IMR-90 (cell line): ENCODE measurements around the gene ILK. TPM values are rescaled to one million over a fixed set of nuclear protein-coding genes. Genes with fewer than 3 reads are reported as not detected.

ENCODE experiments used
- ATAC-seq: fragments of 200-7000 bp; cut with Tn5 transposase; 2 replicates; pipeline ENCODE4 v1.9.1; 2020; ENCODE audit warnings: low read depth, mild to moderate bottlenecking, moderate library complexity
- BruUV-seq: library from RNA; stranded (reverse); fragments of 400-500 nt; replicated peaks from 2 replicates; lab custom pipeline; 2021; lab: Mats Ljungman, UMichigan
- CTCF ChIA-PET: fragments of 300-600 bp; formaldehyde crosslinking; extraction: SDS; loops from one replicate; lab custom pipeline; 2021; ENCODE audit warnings: antibody characterized with exemption; lab: Yijun Ruan, JAX
- POLR2A ChIA-PET: fragments of 300-600 bp; sonication (Branson Sonifier 250); formaldehyde crosslinking; loops from one replicate; lab custom pipeline; 2022; ENCODE audit warnings: antibody characterized with exemption; ENCODE audit not compliant: unreplicated experiment; lab: Charles Lee
- DNase-seq: peaks from one replicate; pipeline ENCODE4 v3.0.0; 2013
- H2AFZ ChIP-seq: replicated peaks from 2 replicates; pipeline ENCODE3; 2013; ENCODE audit warnings: low read length, mild to moderate bottlenecking; ENCODE audit not compliant: poor library complexity
- H2AK5ac ChIP-seq: 2 replicates; pipeline ENCODE4 v1.6.1; 2013; ENCODE audit warnings: low read depth, low read length, inconsistent platforms
- H2AK9ac ChIP-seq: replicated peaks from 2 replicates; pipeline ENCODE3; 2013; ENCODE audit warnings: mild to moderate bottlenecking, low read depth, low read length, moderate library complexity; ENCODE audit not compliant: poor library complexity
- H2BK120ac ChIP-seq: 2 replicates; pipeline ENCODE4 v1.6.1; 2013; ENCODE audit warnings: low read depth, low read length, inconsistent platforms
- H2BK15ac ChIP-seq: 3 replicates; pipeline ENCODE4 v1.6.1; 2013; ENCODE audit warnings: low read depth, low read length, inconsistent platforms
- H2BK20ac ChIP-seq: 2 replicates; pipeline ENCODE4 v1.6.1; 2013; ENCODE audit warnings: low read depth, mild to moderate bottlenecking, inconsistent platforms, low read length, moderate library complexity
- H2BK5ac ChIP-seq: 2 replicates; pipeline ENCODE4 v1.6.1; 2013; ENCODE audit warnings: mild to moderate bottlenecking, low read depth, low read length, inconsistent platforms; ENCODE audit not compliant: poor library complexity, severe bottlenecking
- H3K14ac ChIP-seq: replicated peaks from 2 replicates; pipeline ENCODE4 v1.6.1; 2013; ENCODE audit warnings: low read depth, low read length, inconsistent platforms
- H3K18ac ChIP-seq: 2 replicates; pipeline ENCODE4 v1.6.1; 2013; ENCODE audit warnings: low read depth, low read length, control low read depth
- H3K23ac ChIP-seq: 2 replicates; pipeline ENCODE4 v1.6.1; 2013; ENCODE audit warnings: low read depth, low read length, inconsistent platforms
- H3K27ac ChIP-seq: 2 replicates; pipeline ENCODE4 v1.5.1; 2013; ENCODE audit warnings: mild to moderate bottlenecking, control low read depth, low read length; ENCODE audit not compliant: insufficient read depth
- H3K27me3 ChIP-seq: 2 replicates; pipeline ENCODE4 v1.6.1; 2013; ENCODE audit warnings: low read length; ENCODE audit not compliant: control insufficient read depth, insufficient read depth
- H3K36me3 ChIP-seq: 2 replicates; pipeline ENCODE4 v1.6.1; 2013; ENCODE audit warnings: low read length, mixed read lengths; ENCODE audit not compliant: control insufficient read depth, insufficient read depth
- H3K4ac ChIP-seq: 2 replicates; pipeline ENCODE4 v1.6.1; 2013; ENCODE audit warnings: low read depth, low read length, inconsistent platforms
- H3K4me1 ChIP-seq: 2 replicates; pipeline ENCODE4 v1.6.1; 2013; ENCODE audit warnings: low read length, mixed read lengths; ENCODE audit not compliant: control insufficient read depth, insufficient read depth
- H3K4me2 ChIP-seq: 2 replicates; pipeline ENCODE4 v1.6.1; 2013; ENCODE audit warnings: low read depth, mild to moderate bottlenecking, control low read depth, low read length, moderate library complexity
- H3K4me3 ChIP-seq: 2 replicates; pipeline ENCODE4 v1.5.1; 2013; ENCODE audit warnings: low read depth, mild to moderate bottlenecking, control low read depth, low read length, moderate library complexity; ENCODE audit not compliant: insufficient read depth
- H3K56ac ChIP-seq: 2 replicates; pipeline ENCODE4 v1.6.1; 2013; ENCODE audit warnings: low read length, inconsistent platforms; ENCODE audit not compliant: insufficient read depth; ENCODE audit errors: extremely low read depth
- H3K79me1 ChIP-seq, 2 experiments: 2 replicates each; pipeline ENCODE4 v1.6.1; 2013; ENCODE audit warnings: low read length in 2 of 2, inconsistent platforms in 1 of 2, low read depth in 1 of 2
- H3K9ac ChIP-seq: 2 replicates; pipeline ENCODE4 v1.6.1; 2013; ENCODE audit warnings: low read depth, low read length, control low read depth
- H3K9me1 ChIP-seq: 2 replicates; pipeline ENCODE4 v1.6.1; 2013; ENCODE audit warnings: low read length, inconsistent platforms; ENCODE audit not compliant: insufficient read depth
- H3K9me3 ChIP-seq: 2 replicates; pipeline ENCODE4 v1.6.1; 2013; ENCODE audit warnings: low read length; ENCODE audit not compliant: control insufficient read depth, insufficient read depth
- H4K20me1 ChIP-seq: 2 replicates; pipeline ENCODE4 v1.6.1; 2013; ENCODE audit warnings: low read length, inconsistent platforms; ENCODE audit not compliant: insufficient read depth
- H4K5ac ChIP-seq: 2 replicates; pipeline ENCODE4 v1.6.1; 2013; ENCODE audit warnings: mild to moderate bottlenecking, low read depth, low read length, control low read depth
- H4K8ac ChIP-seq, 2 experiments: 2 replicates each; pipeline ENCODE4 v1.6.1; 2013; ENCODE audit warnings: low read depth in 2 of 2, low read length in 2 of 2, control low read depth in 1 of 2, inconsistent platforms in 1 of 2
- H4K91ac ChIP-seq: 2 replicates; pipeline ENCODE4 v1.6.1; 2013; ENCODE audit warnings: low read depth, low read length, inconsistent platforms; ENCODE audit not compliant: insufficient read depth
- CEBPB ChIP-seq: IDR thresholded peaks from 2 replicates; pipeline ENCODE4 v1.6.1; 2012; ENCODE audit warnings: low read depth, low read length, improper control_type of control experiment
- CHD1 ChIP-seq: IDR thresholded peaks from 2 replicates; pipeline ENCODE4 v1.6.1; 2012; ENCODE audit warnings: low read depth, low read length, improper control_type of control experiment
- CTCF ChIP-seq: conservative IDR thresholded peaks from 2 replicates; pipeline ENCODE4 v1.5.1; 2012; ENCODE audit warnings: mild to moderate bottlenecking, low read depth, low read length, improper control_type of control experiment
- ELK1 ChIP-seq: fragments of 150-350 bp; IDR thresholded peaks from 2 replicates; pipeline ENCODE4 v1.6.1; 2016; ENCODE audit warnings: low read depth, mild to moderate bottlenecking, low read length, moderate library complexity, borderline replicate concordance
- FOS ChIP-seq: fragments of 150-350 bp; IDR thresholded peaks from 2 replicates; pipeline ENCODE4 v1.6.1; 2016; ENCODE audit warnings: low read depth, low read length
- MAZ ChIP-seq: IDR thresholded peaks from 2 replicates; pipeline ENCODE4 v1.6.1; 2012; ENCODE audit warnings: low read depth, mild to moderate bottlenecking, low read length, improper control_type of control experiment, moderate library complexity, borderline replicate concordance
- MXI1 ChIP-seq: IDR thresholded peaks from 2 replicates; pipeline ENCODE4 v1.6.1; 2012; ENCODE audit warnings: low read depth, mild to moderate bottlenecking, low read length, moderate library complexity, borderline replicate concordance
- NFE2L2 ChIP-seq: fragments of 150-350 bp; IDR thresholded peaks from 2 replicates; pipeline ENCODE4 v1.6.1; 2016; ENCODE audit warnings: low read depth, mild to moderate bottlenecking, low read length
- POLR2A ChIP-seq: IDR thresholded peaks from 2 replicates; pipeline ENCODE4 v1.6.1; 2012; ENCODE audit warnings: mild to moderate bottlenecking, low read depth, low read length
- RAD21 ChIP-seq: IDR thresholded peaks from 2 replicates; pipeline ENCODE4 v1.6.1; 2012; ENCODE audit warnings: low read length, improper control_type of control experiment
- RFX5 ChIP-seq: IDR thresholded peaks from 2 replicates; pipeline ENCODE4 v1.8.0; 2012; ENCODE audit warnings: low read depth, mild to moderate bottlenecking, low read length, moderate library complexity
- SMC3 ChIP-seq: fragments of 150-350 bp; IDR thresholded peaks from 2 replicates; pipeline ENCODE4 v1.6.1; 2016; ENCODE audit warnings: low read depth, mild to moderate bottlenecking, antibody characterized with exemption, low read length, moderate library complexity
- USF2 ChIP-seq: fragments of 150-350 bp; IDR thresholded peaks from 2 replicates; pipeline ENCODE4 v1.6.1; 2017; ENCODE audit warnings: mild to moderate bottlenecking, antibody characterized with exemption, low read length, low read depth
- WGBS, 2 experiments: methylation state at CpG; one replicate each; pipeline versions ENCODE4 v1.1.5 to v1.1.7; 2013; ENCODE audit warnings: missing lambda C conversion rate in 2 of 2; ENCODE audit not compliant: insufficient read length in 1 of 2; ENCODE audit errors: extremely low coverage in 2 of 2; 5-methylcytosine and 5-hydroxymethylcytosine counted together
- dilution Hi-C: fragments of 300-500 bp; cut with HindIII; formaldehyde crosslinking; loops from one replicate; pipeline ENCODE4 v1.14.3; 2018; ENCODE audit warnings: low sequenced_read_pairs; ENCODE audit not compliant: unreplicated experiment
- in situ Hi-C: fragments of 300-500 bp; cut with MboI; formaldehyde crosslinking; loops from 3 replicates; pipeline ENCODE4 v1.14.3; 2019; ENCODE audit warnings: low sequenced_read_pairs, inconsistent platforms, mixed read lengths
- intact Hi-C: fragments of 100-400 bp; cut with micrococcal nuclease; formaldehyde crosslinking; loops from 2 replicates; pipeline ENCODE4 v1.10.0; 2022
- polyA plus RNA-seq, 3 experiments: library from polyadenylated mRNA; depleted of rRNA; stranded (reverse); fragments of >200 nt; gene quantifications; 2 replicates each; pipeline ENCODE4 v1.2.3, GENCODE V29; 2012; ENCODE audit warnings: low replicate concordance in 1 of 3
- total RNA-seq: library from RNA; depleted of rRNA; stranded (reverse); fragments of >200 nt; gene quantifications from 2 replicates; pipeline ENCODE4 v1.2.3, GENCODE V29; 2012

Gene ILK
- total and polyA plus RNA-seq, 2 of the 4 experiments (the other 2 are of a cell fraction): 339 to 389 TPM

GRCh38 chr11:6629573-6629891 is 26.0 kb downstream of the ILK start:
- 95% methylated on average over 16 of the region's 24 CpGs; no CpG with 5 or more reads in 1 of the 2 experiments for WGBS, 2 experiments
- DNase-seq (no peak), ATAC-seq (no peak)
- no peak overlapping the region for H4K91ac ChIP-seq
- H2BK5ac ChIP-seq: no peak overlapping the region
- H3K4me1 ChIP-seq: no peaks in the 10 kb centered on the region
- H4K8ac ChIP-seq: no peak overlapping the region
- H3K18ac ChIP-seq: no peak overlapping the region
- dilution Hi-C loops (no loop called here), intact Hi-C loops (no loop called here), in situ Hi-C loops (no loop called here)
- no peak overlapping the region for H3K4ac ChIP-seq
- no peak overlapping the region for H2AK9ac ChIP-seq
- H3K27ac ChIP-seq: no peak overlapping the region
- no peak overlapping the region for H3K56ac ChIP-seq
- BruUV-seq: no TSS peak
- no peaks in the 10 kb centered on the region for H3K9me3 ChIP-seq
- H3K14ac ChIP-seq: no peak overlapping the region
- peaks cover 75% of the 10 kb centered on the region for H3K36me3 ChIP-seq
- ChIA-PET CTCF (no interaction called here), POLR2A (no interaction called here)
- no peak for TF ChIP-seq FOS
- TF ChIP-seq MAZ: no peak
- no peak for TF ChIP-seq NFE2L2
- TF ChIP-seq RFX5: no peak
- TF ChIP-seq USF2: no peak
- TF ChIP-seq ELK1: no peak
- TF ChIP-seq CEBPB: no peak
- no peak for TF ChIP-seq CTCF
- TF ChIP-seq CHD1: no peak
- no peak for TF ChIP-seq MXI1
- no peak for TF ChIP-seq RAD21
- no peak for TF ChIP-seq POLR2A
- no peak for TF ChIP-seq SMC3
- no peak overlapping the region for H3K4me3 ChIP-seq
- no peaks in the 10 kb centered on the region for H3K9me1 ChIP-seq
- H3K27me3 ChIP-seq: no peaks in the 10 kb centered on the region
- H2BK120ac ChIP-seq: no peak overlapping the region
- no peak overlapping the region for H4K5ac ChIP-seq
- H4K20me1 ChIP-seq: no peaks in the 10 kb centered on the region
- H2BK15ac ChIP-seq: no peak overlapping the region
- no peaks in the 10 kb centered on the region for H3K79me1 ChIP-seq
- H3K23ac ChIP-seq: no peak overlapping the region
- no peak overlapping the region for H3K9ac ChIP-seq
- H3K4me2 ChIP-seq: no peak overlapping the region
- H2AK5ac ChIP-seq: no peak overlapping the region
- no peak overlapping the region for H2AFZ ChIP-seq
- H2BK20ac ChIP-seq: no peak overlapping the region
